H1 (cell line): Measurements from ENCODE around the gene OPCML. TPM values are rescaled to one million over a fixed set of nuclear protein-coding genes. Genes with fewer than 3 reads are reported as not detected.

Experiments used
- CTCF ChIA-PET: fragments of 300-600 bp; sonication (Branson Sonifier 250); formaldehyde crosslinking; loops from one replicate; lab custom pipeline; 2021; ENCODE audit not compliant: partially characterized antibody; lab: Charles Lee
- POLR2A ChIA-PET: fragments of 300-600 bp; sonication (Branson Sonifier 250); formaldehyde crosslinking; loops from one replicate; lab custom pipeline; 2021; ENCODE audit warnings: inconsistent platforms; ENCODE audit not compliant: partially characterized antibody; lab: Charles Lee
- DNase-seq, 2 experiments: peaks; one replicate each; pipeline versions ENCODE4 v3.0.0 to v3.0.0-alpha.2; 2010 to 2022; ENCODE audit warnings: low spot score in 2 of 2, low read depth in 1 of 2, mixed read lengths in 1 of 2
- FAIRE-seq: peaks from 2 replicates; lab custom pipeline; 2011; peaks lifted over from hg19 to GRCh38; lab: Jason Lieb, UNC
- H2AFZ ChIP-seq: 2 replicates; pipeline ENCODE4 v1.8.1; 2012; ENCODE audit warnings: low read length, inconsistent platforms
- H2AK5ac ChIP-seq: 2 replicates; pipeline ENCODE4 v1.6.1; 2013; ENCODE audit warnings: low read depth, low read length
- H2BK120ac ChIP-seq: replicated peaks from 2 replicates; pipeline ENCODE3; 2013; ENCODE audit warnings: low read depth, low read length, inconsistent platforms
- H2BK12ac ChIP-seq: 2 replicates; pipeline ENCODE4 v1.6.1; 2013; ENCODE audit warnings: low read depth, low read length
- H2BK15ac ChIP-seq: 2 replicates; pipeline ENCODE4 v1.6.1; 2013; ENCODE audit warnings: low read length
- H2BK20ac ChIP-seq: 2 replicates; pipeline ENCODE4 v1.6.1; 2013; ENCODE audit warnings: low read length
- H2BK5ac ChIP-seq: 2 replicates; pipeline ENCODE4 v1.6.1; 2013; ENCODE audit warnings: low read depth, low read length
- H3K14ac ChIP-seq: 2 replicates; pipeline ENCODE4 v1.6.1; 2013; ENCODE audit warnings: inconsistent platforms; ENCODE audit not compliant: insufficient read length
- H3K18ac ChIP-seq: 2 replicates; pipeline ENCODE4 v1.6.1; 2013; ENCODE audit warnings: low read length; ENCODE audit errors: extremely low read depth
- H3K23ac ChIP-seq: 2 replicates; pipeline ENCODE4 v1.6.1; 2013; ENCODE audit warnings: inconsistent platforms; ENCODE audit not compliant: insufficient read length
- H3K23me2 ChIP-seq: 2 replicates; pipeline ENCODE4 v1.6.1; 2013; ENCODE audit warnings: low read depth, low read length
- H3K27ac ChIP-seq: 2 replicates; pipeline ENCODE4 v1.6.1; 2011; ENCODE audit warnings: low read depth, low read length, inconsistent platforms
- H3K27me3 ChIP-seq, 4 experiments: replicated peaks in 1 of 4; 1 replicate in 1 of 4; 2 replicates in 3 of 4; pipeline versions ENCODE4 v1.6.1 to v1.8.1; 2011 to 2013; ENCODE audit warnings: low read length in 3 of 4, mild to moderate bottlenecking in 3 of 4, inconsistent platforms in 2 of 4, mixed read lengths in 2 of 4, moderate library complexity in 1 of 4; ENCODE audit not compliant: control insufficient read depth in 3 of 4, insufficient read depth in 3 of 4; ENCODE audit errors: extremely low read depth in 1 of 4
- H3K36me3 ChIP-seq, 4 experiments: 2 replicates each; pipeline versions ENCODE4 v1.6.1 to v1.8.1; 2011 to 2013; ENCODE audit warnings: mild to moderate bottlenecking in 4 of 4, low read length in 3 of 4, moderate library complexity in 2 of 4, control low read depth in 1 of 4, inconsistent platforms in 1 of 4; ENCODE audit not compliant: insufficient read depth in 4 of 4, control insufficient read depth in 2 of 4
- H3K4ac ChIP-seq: replicated peaks from 2 replicates; pipeline ENCODE3; 2013; ENCODE audit warnings: low read length, low read depth, mixed read lengths, inconsistent platforms; ENCODE audit not compliant: insufficient read length
- H3K4me1 ChIP-seq, 4 experiments: replicated peaks in 1 of 4; 1 replicate in 1 of 4; 2 replicates in 3 of 4; pipeline versions ENCODE4 v1.6.1 to v1.8.1; 2011 to 2013; ENCODE audit warnings: low read length in 3 of 4, inconsistent platforms in 2 of 4, mixed read lengths in 1 of 4; ENCODE audit not compliant: insufficient read depth in 4 of 4, control insufficient read depth in 3 of 4
- H3K4me2 ChIP-seq, 2 experiments: 2 replicates each; pipeline versions ENCODE4 v1.6.1 to v1.8.1; 2011 to 2013; ENCODE audit warnings: low read depth in 2 of 2, low read length in 2 of 2, control low read depth in 1 of 2, inconsistent platforms in 1 of 2, mild to moderate bottlenecking in 1 of 2; ENCODE audit not compliant: insufficient read depth in 1 of 2
- H3K4me3 ChIP-seq, 4 experiments: fragments of 200-600, 300-600 bp in 1 of 4; sonication (generic), shearing (Covaris generic), sonication (Bioruptor Twin) in 1 of 4; 2 replicates each; pipeline versions ENCODE4 v1.5.1 to v1.8.1; 2011 to 2016; ENCODE audit warnings: low read length in 4 of 4, low read depth in 3 of 4, control low read depth in 2 of 4, inconsistent platforms in 2 of 4, mild to moderate bottlenecking in 2 of 4, mixed read lengths in 1 of 4, moderate library complexity in 1 of 4; ENCODE audit not compliant: insufficient read depth in 2 of 4; ENCODE audit errors: extremely low read depth in 1 of 4
- H3K56ac ChIP-seq: replicated peaks from 2 replicates; pipeline ENCODE3; 2013; ENCODE audit warnings: low read depth, mild to moderate bottlenecking, mixed read lengths, low read length, inconsistent platforms; ENCODE audit not compliant: insufficient read length
- H3K79me1 ChIP-seq: 2 replicates; pipeline ENCODE4 v1.6.1; 2013; ENCODE audit warnings: low read depth, low read length, control low read depth
- H3K79me2 ChIP-seq, 2 experiments: 2 replicates each; pipeline versions ENCODE4 v1.6.1 to v1.8.1; 2012 to 2013; ENCODE audit warnings: low read length in 2 of 2, mild to moderate bottlenecking in 2 of 2, inconsistent platforms in 1 of 2; ENCODE audit not compliant: insufficient read depth in 2 of 2, control insufficient read depth in 1 of 2
- H3K9ac ChIP-seq, 4 experiments: replicated peaks in 1 of 4; 1 replicate in 1 of 4; 2 replicates in 3 of 4; pipeline versions ENCODE4 v1.6.1 to v1.8.1; 2011 to 2013; ENCODE audit warnings: low read depth in 3 of 4, low read length in 3 of 4, control low read depth in 2 of 4, mild to moderate bottlenecking in 2 of 4, moderate library complexity in 2 of 4, inconsistent platforms in 1 of 4; ENCODE audit errors: extremely low read depth in 1 of 4
- H3K9me3 ChIP-seq, 2 experiments: 2 replicates each; pipeline versions ENCODE4 v1.6.1 to v1.8.1; 2012 to 2013; ENCODE audit warnings: mild to moderate bottlenecking in 2 of 2, moderate library complexity in 2 of 2, control low read depth in 1 of 2, inconsistent platforms in 1 of 2, low read depth in 1 of 2, low read length in 1 of 2, mixed read lengths in 1 of 2; ENCODE audit not compliant: insufficient read depth in 2 of 2
- H4K20me1 ChIP-seq, 2 experiments: replicated peaks in 1 of 2; 2 replicates each; pipeline versions ENCODE3 to v1.8.1; 2011 to 2013; ENCODE audit warnings: inconsistent platforms in 2 of 2, low read length in 2 of 2, mild to moderate bottlenecking in 1 of 2; ENCODE audit not compliant: insufficient read depth in 2 of 2, control insufficient read depth in 1 of 2
- H4K5ac ChIP-seq: 2 replicates; pipeline ENCODE4 v1.6.1; 2013; ENCODE audit warnings: low read length, low read depth, mixed read lengths, inconsistent platforms; ENCODE audit not compliant: insufficient read length
- H4K8ac ChIP-seq: 2 replicates; pipeline ENCODE4 v1.8.0; 2013; ENCODE audit warnings: mild to moderate bottlenecking, moderate library complexity, low read length, inconsistent platforms; ENCODE audit not compliant: insufficient read depth; ENCODE audit errors: extremely low read depth
- H4K91ac ChIP-seq: replicated peaks from 2 replicates; pipeline ENCODE3; 2013; ENCODE audit warnings: low read length, mixed read lengths, inconsistent platforms; ENCODE audit not compliant: insufficient read length
- ASH2L ChIP-seq: fragments of 200-600, 300-600 bp; sonication (generic); IDR thresholded peaks from one replicate; pipeline ENCODE4 v1.7.1; 2017; ENCODE audit warnings: low read length
- EP300 ChIP-seq, 2 experiments: IDR thresholded peaks; 1 replicate in 1 of 2; 2 replicates in 1 of 2; pipeline ENCODE4 v1.6.1; 2011 to 2012; ENCODE audit warnings: low read depth in 2 of 2, low read length in 2 of 2, mild to moderate bottlenecking in 2 of 2, borderline replicate concordance in 1 of 2, inconsistent platforms in 1 of 2, moderate library complexity in 1 of 2
- POLR2A ChIP-seq, 2 experiments: IDR thresholded peaks; 1 replicate in 1 of 2; 2 replicates in 1 of 2; pipeline ENCODE4 v1.6.1; 2011; ENCODE audit warnings: low read depth in 2 of 2, low read length in 2 of 2, mild to moderate bottlenecking in 2 of 2; ENCODE audit errors: control extremely low read depth in 1 of 2
- POLR2AphosphoS5 ChIP-seq: IDR thresholded peaks from 2 replicates; pipeline ENCODE4 v1.6.1; 2011; ENCODE audit warnings: low read depth, low read length
- RNF2 ChIP-seq: fragments of 200-900, 300-1000 bp; sonication (generic); IDR thresholded peaks from 2 replicates; pipeline ENCODE4 v1.7.1; 2016; ENCODE audit warnings: borderline replicate concordance, low read depth, mild to moderate bottlenecking, antibody characterized with exemption, low read length; ENCODE audit not compliant: poor library complexity, severe bottlenecking; ENCODE audit errors: missing control alignments
- WGBS, 2 experiments: shearing (Covaris generic) in 1 of 2; methylation state at CpG; one replicate each; pipeline versions ENCODE4 v1.1.6 to v1.1.7; 2013 to 2015; ENCODE audit warnings: low lambda C conversion rate in 2 of 2, mixed read lengths in 2 of 2, inconsistent platforms in 1 of 2, low coverage in 1 of 2, missing lambda C conversion rate in 1 of 2; ENCODE audit not compliant: insufficient replicate concordance in 2 of 2, insufficient coverage in 1 of 2, insufficient read length in 1 of 2; ENCODE audit errors: extremely low coverage in 1 of 2, missing lambda C conversion rate in 1 of 2; 5-methylcytosine and 5-hydroxymethylcytosine counted together
- polyA plus RNA-seq, 7 experiments: library from polyadenylated mRNA; depleted of rRNA in 3 of 7; stranded (reverse) in 5 of 7; unstranded in 2 of 7; fragments of >200 nt in 5 of 7; fragments of 200-250 nt in 2 of 7; gene quantifications; 1 replicate in 5 of 7; 2 replicates in 1 of 7; 4 replicates in 1 of 7; pipeline versions ENCODE4 v1.2.1 to v1.2.3, GENCODE V29; 2011 to 2013; ENCODE audit warnings: missing spikeins in 2 of 7, mixed read lengths in 2 of 7
- total RNA-seq: library from RNA; stranded (reverse); fragmentation: NEBNext Ultra II Directional; extraction: Animal tissue kit (Norgen Biotek cat#: 25700); gene quantifications from 2 replicates; pipeline ENCODE4 v1.2.1, GENCODE V29; 2021

The OPCML gene
- total and polyA plus RNA-seq, 2 of the 8 experiments (the other 6 are each of a cell fraction or from before 2014, with no cell fraction given) = 2.3 to 3.1 TPM

DNA sequence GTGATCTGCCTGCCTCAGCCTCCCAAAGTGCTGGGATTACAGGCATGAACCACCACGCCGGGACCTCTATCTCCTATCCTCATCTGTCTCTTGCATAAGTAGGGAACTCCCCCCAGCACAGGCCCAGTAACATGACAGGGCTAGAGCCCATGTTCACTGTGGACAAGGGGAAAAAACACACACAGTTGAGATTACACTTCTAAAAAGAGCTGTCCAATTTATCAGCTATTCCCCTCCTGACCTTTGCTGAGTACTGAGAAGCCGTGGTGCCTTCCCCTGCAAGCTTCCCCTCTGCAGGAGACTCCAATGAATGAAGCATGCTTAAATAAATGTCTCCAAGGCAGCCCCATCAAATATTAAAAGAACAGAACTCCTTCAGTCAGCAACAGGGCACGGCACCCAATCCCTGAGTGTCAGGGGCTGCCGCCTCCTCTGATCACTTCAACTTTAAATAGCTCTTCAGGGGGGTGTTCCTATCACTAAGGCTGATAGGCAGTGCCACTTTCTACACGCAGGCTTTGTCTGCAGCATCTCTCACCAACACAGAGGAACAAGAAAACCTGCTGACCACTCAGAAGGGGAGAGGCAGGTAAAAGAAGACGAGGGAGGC, 385.5 kb downstream of the OPCML start:
- Histone ChIP-seq H3K18ac (no peak overlapping the region), H3K23ac (no peak overlapping the region), H2BK12ac (no peak overlapping the region), H3K27ac (no peak overlapping the region), H2BK5ac (no peak overlapping the region), H3K56ac (no peak overlapping the region), H3K79me1 (no peaks in the 10 kb centered on the region), H2AK5ac (no peak overlapping the region), H2BK20ac (no peak overlapping the region), H2BK15ac (no peak overlapping the region), H4K20me1 (no peaks in the 10 kb centered on the region), H4K5ac (no peak overlapping the region), H4K91ac (no peak overlapping the region), H3K9me3 (no peaks in the 10 kb centered on the region), H3K27me3 (no peaks in the 10 kb centered on the region), H2AFZ (no peak overlapping the region), H3K4me1 (no peaks in the 10 kb centered on the region), H2BK120ac (no peak overlapping the region), H3K14ac (no peak overlapping the region), H4K8ac (no peak overlapping the region; the same call in 1 of the 2 replicates), H3K4me2 (no peak overlapping the region), H3K79me2 (no peaks in the 10 kb centered on the region), H3K23me2 (no peaks in the 10 kb centered on the region), H3K9ac (no peak overlapping the region), H3K36me3 (no peaks in the 10 kb centered on the region), H3K4me3 (no peak overlapping the region), H3K4ac (no peak overlapping the region)
- ChIA-PET POLR2A (no interaction called here), CTCF (interaction anchor here (0.7 to 7.6 kb wide), 7 partner anchors 10 to 72 kb away, joined by 3 to 56 read pairs (median 5); no protein-coding TSS in a partner anchor)
- WGBS, 2 experiments = 86% methylated on average over 7 of the region's 7 CpGs; no CpG with 5 or more reads in 1 of the 2 experiments
- FAIRE-seq (no peak), DNase-seq (no peak)
- no peak for TF ChIP-seq POLR2A (IDR thresholded peaks at IDR 0.05; ENCODE audit: control extremely low read depth in 1 of 2, low read depth in 2 of 2, low read length in 2 of 2)
- TF ChIP-seq RNF2 = no peak
- TF ChIP-seq POLR2AphosphoS5 = no peak
- TF ChIP-seq ASH2L = no peak
- TF ChIP-seq EP300 (IDR thresholded peaks at IDR 0.05; ENCODE audit: borderline replicate concordance in 1 of 2, low read depth in 2 of 2, low read length in 2 of 2) = no peak
